ENCODE data around the gene NFX1. TPM values are rescaled to one million over a fixed set of nuclear protein-coding genes. Genes with fewer than 3 reads are reported as not detected.

NFX1 gene
- total RNA-seq, 1 donor from 2014 or later, result 17.7 TPM

Other genes with a start within 250 kb of the NFX1 start
- gene SMU1, start 213.8 kb upstream of the NFX1 start, total RNA-seq, result 34.5 and 37.8 TPM in 2 replicates
- 14.1 and 35.7 TPM in 2 replicates for gene B4GALT1, start 123.2 kb upstream of the NFX1 start, total RNA-seq
- not detected in 2 replicates for gene SPINK4, start 50.3 kb upstream of the NFX1 start, total RNA-seq
- 39.7 and 48.3 TPM in 2 replicates for gene BAG1, start 25.8 kb upstream of the NFX1 start, total RNA-seq
- 106 and 116 TPM in 2 replicates for gene CHMP5, start 25.5 kb upstream of the NFX1 start, total RNA-seq
- gene AQP7, start 112.1 kb downstream of the NFX1 start, total RNA-seq, result not detected in 2 replicates
- gene AQP3, start 157.1 kb downstream of the NFX1 start, total RNA-seq, result under 0.01 and 0.51 TPM in 2 replicates
- 15.5 and 30.2 TPM in 2 replicates for gene NOL6, start 183.4 kb downstream of the NFX1 start, total RNA-seq
- under 0.01 and 1.4 TPM in 2 replicates for gene ANKRD18B, start 233.7 kb downstream of the NFX1 start, total RNA-seq

All from dermis blood vessel endothelial cell (primary cell).